HCT116 (cell line): Measurements from ENCODE around the gene POLR1D.

ENCODE experiments used
- CEBPB ChIP-seq: IDR thresholded peaks from 2 replicates; pipeline ENCODE4 v1.6.1; 2012; ENCODE audit warnings: low read depth
- EZH2 ChIP-seq: fragments of 200-600 bp; sonication (generic); IDR thresholded peaks from 2 replicates; pipeline ENCODE4 v1.6.1; 2017; ENCODE audit warnings: antibody characterized with exemption, mixed run types
- EZH2phosphoT487 ChIP-seq: fragments of 200-600 bp; IDR thresholded peaks from 2 replicates; pipeline ENCODE4 v1.6.1; 2018; ENCODE audit warnings: antibody characterized with exemption, borderline replicate concordance
- POLR2A ChIP-seq: IDR thresholded peaks from 2 replicates; pipeline ENCODE4 v1.7.0; 2011; ENCODE audit warnings: borderline replicate concordance; ENCODE audit not compliant: insufficient read depth, insufficient read length; ENCODE audit errors: extremely low read depth
- POLR2AphosphoS5 ChIP-seq: IDR thresholded peaks from 2 replicates; pipeline ENCODE4 v1.6.1; 2011; ENCODE audit warnings: mild to moderate bottlenecking, low read depth, low read length, moderate library complexity
- REST ChIP-seq: IDR thresholded peaks from 2 replicates; pipeline ENCODE4 v1.6.1; 2012; ENCODE audit warnings: low read depth
- TCF7L2 ChIP-seq: IDR thresholded peaks from 2 replicates; pipeline ENCODE4 v1.7.0; 2011; ENCODE audit warnings: borderline replicate concordance, inconsistent platforms; ENCODE audit not compliant: insufficient read depth, insufficient read length; ENCODE audit errors: extremely low read depth
- YY1 ChIP-seq: IDR thresholded peaks from 2 replicates; pipeline ENCODE4 v1.6.1; 2011; ENCODE audit warnings: low read length, low read depth, moderate library complexity, mild to moderate bottlenecking; ENCODE audit not compliant: insufficient replicate concordance; ENCODE audit errors: extremely low read depth
- TF ChIP-seq, protein P1 (sequence below), 3 experiments: fragments of 200-600 bp in 1 of 3; sonication (generic) in 1 of 3; IDR thresholded peaks in 2 of 3; conservative IDR thresholded peaks in 1 of 3; 2 replicates each; pipeline ENCODE4 v1.5.1; 2012 to 2017; ENCODE audit warnings: low read depth in 2 of 3, low read length in 2 of 3, antibody characterized with exemption in 1 of 3, borderline replicate concordance in 1 of 3, control low read depth in 1 of 3, mild to moderate bottlenecking in 1 of 3, mixed read lengths in 1 of 3, mixed run types in 1 of 3, moderate library complexity in 1 of 3; ENCODE audit not compliant: insufficient read depth in 1 of 3
- TF ChIP-seq, protein P2 (sequence below): IDR thresholded peaks from 2 replicates; pipeline ENCODE4 v1.6.1; 2012

- TF ChIP-seq, protein P1, sequence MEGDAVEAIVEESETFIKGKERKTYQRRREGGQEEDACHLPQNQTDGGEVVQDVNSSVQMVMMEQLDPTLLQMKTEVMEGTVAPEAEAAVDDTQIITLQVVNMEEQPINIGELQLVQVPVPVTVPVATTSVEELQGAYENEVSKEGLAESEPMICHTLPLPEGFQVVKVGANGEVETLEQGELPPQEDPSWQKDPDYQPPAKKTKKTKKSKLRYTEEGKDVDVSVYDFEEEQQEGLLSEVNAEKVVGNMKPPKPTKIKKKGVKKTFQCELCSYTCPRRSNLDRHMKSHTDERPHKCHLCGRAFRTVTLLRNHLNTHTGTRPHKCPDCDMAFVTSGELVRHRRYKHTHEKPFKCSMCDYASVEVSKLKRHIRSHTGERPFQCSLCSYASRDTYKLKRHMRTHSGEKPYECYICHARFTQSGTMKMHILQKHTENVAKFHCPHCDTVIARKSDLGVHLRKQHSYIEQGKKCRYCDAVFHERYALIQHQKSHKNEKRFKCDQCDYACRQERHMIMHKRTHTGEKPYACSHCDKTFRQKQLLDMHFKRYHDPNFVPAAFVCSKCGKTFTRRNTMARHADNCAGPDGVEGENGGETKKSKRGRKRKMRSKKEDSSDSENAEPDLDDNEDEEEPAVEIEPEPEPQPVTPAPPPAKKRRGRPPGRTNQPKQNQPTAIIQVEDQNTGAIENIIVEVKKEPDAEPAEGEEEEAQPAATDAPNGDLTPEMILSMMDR (IDR thresholded peaks at IDR 0.05 in 2 of 3, conservative IDR thresholded peaks at IDR 0.05 in 1 of 3; ENCODE audit: borderline replicate concordance in 1 of 3, insufficient read depth in 1 of 3, low read depth in 2 of 3, low read length in 2 of 3) = no peak
- TF ChIP-seq, protein P2, sequence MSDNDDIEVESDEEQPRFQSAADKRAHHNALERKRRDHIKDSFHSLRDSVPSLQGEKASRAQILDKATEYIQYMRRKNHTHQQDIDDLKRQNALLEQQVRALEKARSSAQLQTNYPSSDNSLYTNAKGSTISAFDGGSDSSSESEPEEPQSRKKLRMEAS = no peak
- TF ChIP-seq EZH2 = no peak
- TF ChIP-seq POLR2AphosphoS5 = no peak
- TF ChIP-seq CEBPB = no peak
- no peak for TF ChIP-seq POLR2A
- TF ChIP-seq REST = no peak
- TF ChIP-seq TCF7L2 = no peak
- no peak for TF ChIP-seq EZH2phosphoT487
- no peak for TF ChIP-seq YY1
Measured at GRCh38 chr13:27631156-27631555, 9.5 kb downstream of the POLR1D start.
